T-helper 1 cell treated with Interleukin-12 subunit alpha and Interleukin-12 subunit beta and Interleukin-4 antibody, amounts not matched to agents 30 μg/mL and 1 μg/mL, for 36 hours (primary cell): ENCODE results near the gene IL18.

Experiments used
- H3K27ac Mint-ChIP-seq: one replicate; pipeline ENCODE4 v1.8.0; 2021; ENCODE audit warnings: mild to moderate bottlenecking, mixed read lengths
- H3K27me3 Mint-ChIP-seq: one replicate; pipeline ENCODE4 v1.8.0; 2021; ENCODE audit warnings: low read depth, mixed read lengths
- H3K36me3 Mint-ChIP-seq: one replicate; pipeline ENCODE4 v1.8.0; 2021; ENCODE audit warnings: low read depth, mixed read lengths
- H3K4me1 Mint-ChIP-seq: one replicate; pipeline ENCODE4 v1.8.0; 2021; ENCODE audit warnings: low read depth, mixed read lengths
- H3K4me3 Mint-ChIP-seq: one replicate; pipeline ENCODE4 v1.8.0; 2021; ENCODE audit warnings: mild to moderate bottlenecking, moderate library complexity, mixed read lengths
- H3K9me3 Mint-ChIP-seq: one replicate; pipeline ENCODE4 v1.8.0; 2021; ENCODE audit warnings: mixed read lengths

IL18 gene

DNA sequence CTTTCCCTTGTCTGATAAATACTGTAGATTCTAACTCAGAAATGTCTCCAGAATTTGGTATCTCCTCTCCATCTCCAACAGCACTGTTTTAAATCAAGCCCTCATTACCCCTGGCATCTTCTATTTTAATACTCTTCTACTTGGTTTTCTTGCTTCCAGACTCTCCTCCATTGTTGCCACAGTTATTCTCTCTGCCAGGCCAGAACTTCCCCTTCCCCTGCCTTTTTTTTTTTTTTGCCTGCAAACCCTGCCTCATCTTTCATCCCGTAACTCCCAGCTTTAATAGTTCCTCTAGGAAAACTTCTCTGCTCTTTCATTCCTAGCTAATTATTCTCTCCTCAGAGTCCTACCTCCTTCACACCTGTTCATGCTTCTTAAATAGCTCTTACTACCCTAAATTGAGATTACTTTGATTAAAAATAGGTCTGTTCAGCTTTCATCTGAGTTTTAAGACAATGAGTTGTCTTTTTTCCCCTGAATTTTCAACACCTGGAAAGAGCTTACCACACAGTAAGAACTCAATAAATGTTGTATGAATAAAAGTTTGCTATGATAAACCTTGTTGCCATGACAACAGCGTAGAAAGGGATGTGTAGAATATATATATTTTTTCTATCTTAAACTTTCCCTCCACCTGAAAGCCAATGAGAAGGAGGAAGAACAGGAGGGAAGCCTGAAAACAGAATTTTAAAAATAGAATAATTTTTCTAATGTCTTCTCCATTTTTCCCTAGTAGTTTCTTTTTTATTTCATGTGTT is 3.6 kb downstream of the IL18 start:
- peaks cover 4% of the 10 kb centered on the region for H3K4me1 Mint-ChIP-seq
- H3K27ac Mint-ChIP-seq = no peak overlapping the region
- H3K27me3 Mint-ChIP-seq = peaks cover 14% of the 10 kb centered on the region
- no peak overlapping the region for H3K4me3 Mint-ChIP-seq
- no peaks in the 10 kb centered on the region for H3K9me3 Mint-ChIP-seq
- peaks cover 2% of the 10 kb centered on the region for H3K36me3 Mint-ChIP-seq

DNA sequence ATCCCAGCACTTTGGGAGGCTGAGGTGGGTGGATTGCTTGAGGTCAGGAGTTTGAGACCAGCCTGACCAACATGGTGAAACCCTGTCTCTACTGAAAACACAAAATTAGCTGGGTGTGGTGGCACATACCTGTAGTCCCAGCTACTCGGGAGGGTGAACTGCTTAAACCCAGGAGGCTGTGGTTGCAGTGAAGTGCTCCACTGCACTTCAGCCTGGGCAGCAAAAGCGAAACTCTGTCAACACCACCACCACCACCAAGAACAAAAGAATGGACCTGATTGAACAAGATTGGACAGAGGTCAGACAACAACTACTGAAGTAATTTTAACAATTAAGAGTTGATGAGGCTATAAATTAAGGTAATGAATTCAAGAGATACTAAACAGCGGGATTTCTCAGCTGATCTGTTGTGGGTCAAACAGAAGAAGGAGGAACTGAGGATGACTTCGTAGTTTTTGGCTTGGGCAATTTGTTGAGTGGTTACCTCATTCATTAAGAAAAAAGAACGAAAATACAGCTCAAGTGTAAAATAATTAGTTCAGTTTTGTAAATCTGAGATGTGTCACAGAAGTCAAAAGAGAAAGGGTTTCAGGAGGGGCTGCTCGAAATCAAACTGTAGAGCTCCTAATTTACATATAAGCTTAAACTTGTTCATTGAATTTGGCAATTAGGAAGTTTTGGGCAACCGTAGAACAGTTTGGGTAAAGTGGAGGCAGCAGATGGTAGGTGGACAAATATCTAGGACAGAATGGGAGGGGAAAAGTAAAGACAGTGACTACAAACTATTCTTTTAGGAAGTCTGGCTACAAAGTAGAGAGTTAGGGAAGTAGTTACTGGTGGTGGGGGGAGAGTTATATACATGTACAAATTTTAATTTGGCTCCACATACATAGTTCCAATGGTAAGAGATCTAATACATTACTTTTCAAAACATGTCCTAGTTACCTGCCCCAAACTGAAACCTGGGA is 4.5 kb downstream of the IL18 start:
- H3K9me3 Mint-ChIP-seq = no peaks in the 10 kb centered on the region
- H3K4me1 Mint-ChIP-seq = peaks cover 1% of the 10 kb centered on the region
- H3K36me3 Mint-ChIP-seq = peaks cover 2% of the 10 kb centered on the region
- no peak overlapping the region for H3K27ac Mint-ChIP-seq
- H3K4me3 Mint-ChIP-seq = no peak overlapping the region
- peaks cover 12% of the 10 kb centered on the region for H3K27me3 Mint-ChIP-seq

DNA sequence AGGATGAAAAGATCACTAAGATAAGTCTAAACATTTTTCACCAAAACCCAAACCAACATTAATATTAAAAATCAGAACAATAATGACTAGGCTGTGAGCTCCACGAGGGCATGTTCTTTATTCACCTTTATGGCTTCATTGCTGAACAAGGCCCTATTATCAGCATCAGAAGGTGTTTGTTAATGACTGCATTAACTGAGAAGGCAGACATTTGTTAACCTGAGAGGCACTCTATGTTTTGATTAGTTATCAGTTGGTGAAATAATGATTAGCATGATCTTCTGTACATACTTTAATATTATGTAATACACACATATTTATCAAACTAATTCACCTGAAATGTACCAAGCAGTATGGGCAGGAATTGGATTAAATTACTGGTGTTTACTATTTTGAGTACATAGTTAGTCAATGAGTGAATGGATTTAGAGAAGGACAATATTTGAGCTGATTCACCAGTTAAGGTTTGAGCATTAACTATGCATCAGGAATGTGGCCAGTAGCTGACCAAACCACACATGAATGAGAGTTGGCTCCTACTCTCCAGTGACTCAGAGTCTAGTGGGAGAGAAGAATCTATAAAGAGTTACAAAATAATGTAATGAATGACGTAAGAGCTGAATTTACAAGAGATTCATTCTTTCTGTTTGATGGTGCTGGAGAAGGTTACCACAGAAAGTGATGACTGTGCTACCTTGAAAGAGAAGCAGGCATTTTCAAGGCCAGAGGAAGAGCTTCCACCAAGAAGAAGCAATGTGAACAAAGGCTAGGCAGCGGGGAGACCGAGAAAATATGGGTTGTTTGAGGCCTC is 6.7 kb downstream of the IL18 start:
- Mint-ChIP-seq H3K4me3 (no peak overlapping the region), H3K27me3 (peaks cover 3% of the 10 kb centered on the region), H3K9me3 (no peaks in the 10 kb centered on the region), H3K27ac (no peak overlapping the region), H3K4me1 (no peaks in the 10 kb centered on the region), H3K36me3 (peaks cover 2% of the 10 kb centered on the region)

DNA sequence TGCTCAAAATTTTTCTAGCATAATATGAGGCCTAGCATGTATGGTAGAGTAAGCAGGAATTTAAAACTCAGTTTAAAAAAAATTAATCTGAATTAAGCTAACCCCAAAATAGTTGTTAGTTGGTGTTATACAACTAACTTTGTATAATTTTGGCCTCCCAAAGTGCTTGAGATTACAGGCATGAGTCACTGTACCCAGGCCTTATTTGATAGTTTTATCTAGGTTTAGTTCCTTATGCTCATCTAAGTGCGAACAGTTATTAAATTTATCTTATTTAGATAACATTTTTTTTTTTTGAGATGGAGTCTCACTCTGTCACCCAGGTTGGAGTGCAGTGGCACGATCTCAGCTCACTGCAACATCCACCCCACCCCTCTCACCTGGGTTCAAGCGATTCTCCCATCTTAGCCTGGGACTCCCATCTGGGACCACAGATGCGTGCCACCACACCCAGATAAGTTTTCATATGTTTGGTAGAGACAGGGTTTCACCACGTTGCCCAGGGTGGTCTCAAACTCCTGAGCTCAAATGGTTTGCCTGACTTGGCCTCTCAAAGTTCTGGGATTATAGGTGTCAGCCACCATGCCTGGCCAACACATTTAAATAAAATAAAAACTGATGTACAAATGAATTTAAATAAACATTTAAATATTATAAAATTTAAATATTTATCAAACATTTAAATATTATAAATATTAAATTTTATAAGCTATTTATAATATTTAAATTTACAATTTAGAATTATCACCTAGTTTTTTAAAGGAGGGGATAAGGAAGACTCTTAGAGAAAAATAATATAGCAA is 7.5 kb downstream of the IL18 start:
- H3K4me1 Mint-ChIP-seq = no peaks in the 10 kb centered on the region
- H3K9me3 Mint-ChIP-seq = no peaks in the 10 kb centered on the region
- H3K27me3 Mint-ChIP-seq = no peaks in the 10 kb centered on the region
- no peak overlapping the region for H3K27ac Mint-ChIP-seq
- H3K36me3 Mint-ChIP-seq = no peaks in the 10 kb centered on the region
- H3K4me3 Mint-ChIP-seq = no peak overlapping the region

DNA sequence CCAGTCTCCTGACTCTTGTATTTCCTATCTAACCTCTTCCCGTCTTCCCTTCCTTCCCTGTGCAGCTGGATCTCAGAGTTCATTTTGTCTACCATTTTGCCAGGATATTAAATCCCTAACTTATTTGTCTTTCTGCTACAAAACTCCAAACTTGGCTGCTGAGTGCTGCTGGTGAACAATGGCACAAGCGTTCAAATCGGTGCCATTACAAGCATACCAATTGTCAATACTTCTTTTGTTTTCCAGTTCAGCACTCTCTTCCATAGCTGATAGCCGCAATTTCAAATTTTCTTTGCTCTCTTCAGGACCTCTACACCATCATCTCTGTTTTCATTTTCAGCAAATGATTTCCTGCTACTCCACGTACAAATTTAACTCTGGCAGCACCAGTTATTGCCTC is 13.4 kb downstream of the IL18 start:
- Mint-ChIP-seq H3K27ac (no peak overlapping the region), H3K9me3 (no peaks in the 10 kb centered on the region), H3K27me3 (no peaks in the 10 kb centered on the region), H3K4me1 (no peaks in the 10 kb centered on the region), H3K36me3 (no peaks in the 10 kb centered on the region), H3K4me3 (no peak overlapping the region)

DNA sequence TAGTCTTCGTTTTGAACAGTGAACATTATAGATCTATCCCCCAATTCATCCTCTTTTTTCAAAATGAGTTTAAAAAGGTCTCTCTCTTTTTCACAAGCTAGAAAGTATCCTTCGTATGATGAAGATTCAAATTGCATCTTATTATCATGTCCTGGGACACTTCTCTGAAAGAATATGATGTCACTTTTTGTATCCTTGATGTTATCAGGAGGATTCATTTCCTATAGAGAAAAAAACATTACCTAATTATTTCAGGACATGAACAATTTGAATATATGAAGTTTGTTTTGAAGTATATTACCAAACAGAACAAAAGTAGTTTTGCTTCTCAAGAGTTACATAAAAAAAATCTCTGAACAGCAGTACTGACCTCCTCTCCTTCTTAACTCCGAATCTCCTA is 20.3 kb downstream of the IL18 start:
- Mint-ChIP-seq H3K36me3 (no peaks in the 10 kb centered on the region), H3K4me1 (no peaks in the 10 kb centered on the region), H3K27me3 (no peaks in the 10 kb centered on the region), H3K9me3 (peaks cover 7% of the 10 kb centered on the region), H3K27ac (no peak overlapping the region), H3K4me3 (no peak overlapping the region)

DNA sequence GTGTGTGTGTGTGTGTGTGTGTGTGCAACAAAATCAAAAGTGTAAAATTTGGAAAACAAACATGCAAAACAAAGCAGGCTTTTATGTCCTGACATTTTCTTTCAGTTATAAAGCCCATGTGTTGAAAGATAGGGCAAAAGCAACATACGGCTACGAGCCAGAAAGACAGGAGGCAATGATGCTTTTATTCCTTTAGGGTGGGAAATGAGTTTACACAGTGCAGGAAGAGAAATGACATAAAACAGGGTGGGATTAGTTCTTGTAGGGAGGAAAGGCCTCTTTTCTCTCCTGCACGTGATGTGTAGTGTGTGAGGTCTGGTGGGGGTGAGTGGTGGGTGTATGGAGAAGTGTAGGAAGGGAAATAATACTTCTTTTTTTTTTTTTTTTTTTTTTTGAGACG is 29.4 kb downstream of the IL18 start:
- Mint-ChIP-seq H3K36me3 (no peaks in the 10 kb centered on the region), H3K4me3 (no peak overlapping the region), H3K27me3 (no peaks in the 10 kb centered on the region), H3K27ac (no peak overlapping the region), H3K9me3 (no peaks in the 10 kb centered on the region), H3K4me1 (peaks cover 4% of the 10 kb centered on the region)

DNA sequence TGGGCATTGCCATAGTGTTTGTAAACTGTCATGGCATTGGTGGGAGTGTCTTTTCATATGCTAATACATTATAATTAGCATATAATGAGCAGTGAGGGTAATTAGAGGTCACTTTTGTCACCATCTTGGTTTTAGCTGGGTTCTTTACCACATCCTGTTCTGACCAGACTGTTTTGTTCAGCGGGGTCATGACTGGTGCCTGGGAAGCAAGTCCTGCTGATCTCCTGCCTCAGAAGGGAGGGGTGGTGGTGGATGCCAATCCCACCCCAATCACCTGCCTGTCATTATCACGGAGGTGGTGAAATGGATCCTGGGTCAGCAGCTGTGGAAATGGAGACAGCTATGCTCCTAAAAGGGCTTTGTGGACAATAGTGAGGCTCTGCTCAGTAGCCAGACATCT is 31.2 kb downstream of the IL18 start:
- H3K4me3 Mint-ChIP-seq = no peak overlapping the region
- no peak overlapping the region for H3K27ac Mint-ChIP-seq
- H3K9me3 Mint-ChIP-seq = no peaks in the 10 kb centered on the region
- H3K4me1 Mint-ChIP-seq = peaks cover 4% of the 10 kb centered on the region
- no peaks in the 10 kb centered on the region for H3K27me3 Mint-ChIP-seq
- no peaks in the 10 kb centered on the region for H3K36me3 Mint-ChIP-seq

DNA sequence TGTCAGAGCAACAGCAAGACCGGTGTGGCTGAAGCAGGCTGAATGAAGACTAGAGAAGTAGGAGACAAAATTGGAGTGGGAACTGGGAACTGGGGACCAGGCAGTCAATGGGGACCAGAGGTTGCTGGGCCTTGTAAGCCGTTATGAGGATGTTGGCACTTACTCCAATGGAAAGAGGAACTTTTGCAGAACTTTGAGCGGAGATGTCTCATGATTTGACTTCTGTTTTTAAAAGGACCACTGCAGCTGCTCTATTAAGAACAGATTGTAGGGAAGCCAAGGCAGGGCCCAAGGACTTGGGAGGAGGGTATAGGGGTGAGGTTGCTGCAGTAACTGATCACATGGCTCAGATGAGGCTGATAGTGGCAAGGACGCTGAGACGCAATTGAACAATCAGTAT is 34.2 kb downstream of the IL18 start:
- H3K4me3 Mint-ChIP-seq = no peak overlapping the region
- no peaks in the 10 kb centered on the region for H3K9me3 Mint-ChIP-seq
- no peaks in the 10 kb centered on the region for H3K36me3 Mint-ChIP-seq
- H3K27ac Mint-ChIP-seq = no peak overlapping the region
- H3K4me1 Mint-ChIP-seq = peaks cover 4% of the 10 kb centered on the region
- H3K27me3 Mint-ChIP-seq = no peaks in the 10 kb centered on the region

DNA sequence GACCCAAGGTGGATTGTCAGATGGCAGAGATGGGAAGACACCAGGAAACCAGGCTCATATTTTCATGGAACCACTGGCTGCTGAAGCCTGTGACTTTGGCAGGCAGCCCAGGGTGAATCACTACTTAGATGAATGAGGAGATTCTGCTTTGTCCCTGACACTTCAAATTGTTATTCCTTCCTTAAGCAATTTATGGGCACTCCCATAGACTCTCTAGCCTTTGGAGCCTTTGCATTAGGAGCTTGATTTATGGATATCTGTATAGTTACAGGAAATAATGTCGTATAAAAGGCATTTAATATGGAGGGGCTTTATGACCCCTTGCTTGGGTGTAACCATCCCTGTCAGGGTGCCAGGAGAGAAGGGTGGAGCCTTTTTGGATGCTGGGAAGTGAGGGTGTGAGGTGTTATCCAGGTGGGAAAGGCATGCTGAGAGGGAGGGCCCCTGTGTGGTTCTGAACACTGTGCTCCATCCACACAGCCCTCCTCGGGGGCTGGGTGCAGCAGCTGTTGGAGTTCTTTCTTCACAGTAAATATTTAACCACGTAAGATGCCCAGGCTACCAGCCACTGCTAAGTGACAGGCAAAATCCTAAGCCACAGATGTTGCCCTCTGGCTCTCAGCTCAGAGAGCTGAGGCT is 35.3 kb downstream of the IL18 start:
- H3K36me3 Mint-ChIP-seq = no peaks in the 10 kb centered on the region
- H3K9me3 Mint-ChIP-seq = no peaks in the 10 kb centered on the region
- H3K4me1 Mint-ChIP-seq = peaks cover 4% of the 10 kb centered on the region
- H3K4me3 Mint-ChIP-seq = no peak overlapping the region
- no peaks in the 10 kb centered on the region for H3K27me3 Mint-ChIP-seq
- no peak overlapping the region for H3K27ac Mint-ChIP-seq

DNA sequence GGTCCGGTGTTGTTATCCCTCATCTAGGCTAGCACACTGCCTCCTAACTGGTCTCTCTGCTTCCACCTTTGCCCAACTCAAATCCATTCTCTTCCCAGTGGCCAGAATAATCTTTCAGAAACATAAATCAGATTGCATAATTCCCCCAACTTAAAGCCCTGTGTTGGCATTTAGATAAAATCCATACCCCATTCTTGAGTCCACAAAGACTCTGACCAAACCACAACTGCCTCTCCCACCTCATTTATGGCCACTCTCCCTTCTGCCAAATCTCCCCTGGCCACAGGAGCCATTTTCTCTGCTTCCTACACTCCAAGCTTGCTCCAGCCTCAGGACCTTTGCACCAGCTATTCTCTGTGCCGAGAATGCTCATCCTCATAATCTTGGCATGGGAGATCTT is 36.8 kb downstream of the IL18 start:
- no peaks in the 10 kb centered on the region for H3K36me3 Mint-ChIP-seq
- no peaks in the 10 kb centered on the region for H3K27me3 Mint-ChIP-seq
- no peaks in the 10 kb centered on the region for H3K9me3 Mint-ChIP-seq
- peaks cover 4% of the 10 kb centered on the region for H3K4me1 Mint-ChIP-seq
- no peak overlapping the region for H3K27ac Mint-ChIP-seq
- H3K4me3 Mint-ChIP-seq = no peak overlapping the region

DNA sequence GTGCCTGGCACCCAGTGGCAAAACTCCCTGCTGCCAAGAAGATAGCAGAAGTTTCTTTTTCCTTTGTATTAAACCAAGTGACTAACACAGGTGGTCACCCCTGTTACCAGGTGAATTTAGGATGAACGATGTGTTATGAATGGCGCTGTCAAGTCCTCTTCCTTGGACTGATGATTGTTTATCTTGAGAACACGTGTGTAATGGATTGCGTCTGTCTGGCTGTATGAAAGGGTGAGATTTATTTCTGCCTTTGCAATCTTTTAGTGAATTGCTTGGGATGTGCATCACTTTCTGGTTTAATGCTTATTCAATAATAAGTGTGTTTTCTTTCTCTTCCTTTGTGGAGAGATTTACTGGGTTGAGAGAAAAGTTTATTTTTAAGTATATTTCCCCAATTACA is 40.8 kb downstream of the IL18 start:
- H3K9me3 Mint-ChIP-seq = no peaks in the 10 kb centered on the region
- no peak overlapping the region for H3K27ac Mint-ChIP-seq
- no peaks in the 10 kb centered on the region for H3K27me3 Mint-ChIP-seq
- H3K36me3 Mint-ChIP-seq = no peaks in the 10 kb centered on the region
- no peak overlapping the region for H3K4me3 Mint-ChIP-seq
- H3K4me1 Mint-ChIP-seq = no peaks in the 10 kb centered on the region

DNA sequence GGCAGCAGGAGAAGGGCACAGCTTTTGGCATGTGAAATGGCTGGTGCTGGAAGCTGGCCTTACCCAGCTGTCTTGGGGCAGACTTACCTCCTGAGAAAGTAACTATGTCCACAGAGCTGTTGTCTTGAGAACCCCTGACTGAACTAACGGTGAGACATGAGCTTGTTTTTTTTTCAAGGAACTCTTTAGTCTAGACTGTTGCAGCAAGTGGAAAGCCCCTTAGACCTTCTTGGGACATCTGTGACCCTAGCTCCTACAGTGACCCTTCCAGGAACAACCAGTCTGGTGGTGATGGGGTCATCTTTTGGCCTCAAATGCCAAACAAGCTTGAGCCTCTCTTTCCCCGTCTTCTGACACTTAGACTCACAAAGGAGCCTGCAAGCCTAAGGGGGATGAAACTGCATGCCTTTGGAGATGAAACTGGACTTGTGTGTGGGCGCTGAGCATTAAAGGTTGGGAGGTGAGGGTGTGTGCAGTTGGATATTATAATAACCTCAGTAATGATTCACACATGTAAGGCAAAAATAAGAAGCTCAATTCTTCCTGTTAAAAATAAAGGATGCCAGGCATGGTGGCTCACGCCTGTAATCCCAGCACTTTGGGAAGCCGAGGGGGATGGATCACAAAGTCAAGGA is 41.8 kb downstream of the IL18 start:
- Mint-ChIP-seq H3K27ac (no peak overlapping the region), H3K4me3 (no peak overlapping the region), H3K4me1 (no peaks in the 10 kb centered on the region), H3K27me3 (no peaks in the 10 kb centered on the region), H3K9me3 (no peaks in the 10 kb centered on the region), H3K36me3 (no peaks in the 10 kb centered on the region)
